SIG-M5 treated with dmso at 0.1 percent for 504 hours (cell line): ENCODE measurements around the gene ACTR5.

Source experiments
- DNase-seq: peaks from one replicate; lab custom pipeline; 2025; ENCODE audit not compliant: unreplicated experiment; lab: John Stamatoyannopoulos, UW

Gene ACTR5

DNA sequence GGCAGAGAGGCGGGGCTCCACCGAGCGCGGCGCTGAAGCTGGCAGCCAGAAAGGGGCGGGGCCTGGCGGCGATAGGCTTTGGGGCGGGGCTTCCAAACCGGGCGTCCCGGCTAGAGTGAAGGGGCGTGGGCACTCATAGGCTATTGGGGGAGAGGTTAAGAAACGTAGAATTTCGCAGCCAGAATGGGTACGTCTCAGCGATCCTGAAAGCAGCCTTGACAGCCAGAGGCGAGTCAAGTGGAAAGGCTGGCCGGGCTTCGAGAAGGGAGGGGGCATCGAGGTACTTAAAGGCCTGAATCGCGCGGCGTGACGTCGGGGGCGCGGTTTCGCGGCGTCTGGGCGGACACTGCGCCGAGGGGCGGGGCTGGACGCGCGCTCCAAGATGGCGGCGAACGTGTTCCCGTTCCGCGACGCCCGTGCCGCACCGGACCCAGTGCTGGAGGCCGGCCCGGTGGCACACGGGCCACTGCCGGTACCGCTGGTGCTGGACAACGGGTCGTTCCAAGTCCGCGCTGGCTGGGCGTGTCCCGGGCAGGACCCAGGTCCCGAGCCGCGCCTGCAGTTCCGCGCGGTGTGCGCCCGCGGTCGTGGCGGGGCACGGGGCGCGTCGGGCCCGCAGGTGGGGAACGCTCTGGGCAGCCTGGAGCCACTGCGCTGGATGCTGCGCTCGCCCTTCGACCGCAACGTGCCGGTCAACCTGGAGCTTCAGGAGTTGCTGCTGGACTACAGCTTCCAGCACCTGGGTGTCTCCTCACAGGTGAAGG lies at the start of gene ACTR5:
Gene ACTR5 (plus strand): TSS at position 364 of the 764 bp plus-strand sequence. CDS start 19 bp downstream, at position 383.
- DNase-seq = peak; percentile 91

DNA sequence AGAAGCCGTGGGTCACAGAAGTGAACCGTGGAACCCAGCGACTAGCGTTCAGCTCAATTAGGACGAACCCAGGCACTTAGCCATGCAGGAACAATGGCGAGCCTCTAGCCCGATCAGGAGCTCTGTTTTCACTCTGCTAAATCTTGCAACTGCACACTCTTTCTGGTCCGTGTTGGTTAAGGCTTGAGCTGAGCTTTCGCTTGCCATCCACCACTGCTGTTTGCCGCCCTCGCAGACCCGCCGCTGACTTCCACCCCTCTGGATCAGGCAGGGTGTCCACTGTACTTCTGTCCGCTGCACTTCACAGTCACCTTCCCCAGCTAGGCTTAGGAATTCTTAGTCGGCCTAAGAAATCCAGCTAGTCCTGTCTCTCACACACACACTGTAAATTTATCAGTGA lies 49.7 kb upstream of the ACTR5 start:
- DNase-seq = no peak

DNA sequence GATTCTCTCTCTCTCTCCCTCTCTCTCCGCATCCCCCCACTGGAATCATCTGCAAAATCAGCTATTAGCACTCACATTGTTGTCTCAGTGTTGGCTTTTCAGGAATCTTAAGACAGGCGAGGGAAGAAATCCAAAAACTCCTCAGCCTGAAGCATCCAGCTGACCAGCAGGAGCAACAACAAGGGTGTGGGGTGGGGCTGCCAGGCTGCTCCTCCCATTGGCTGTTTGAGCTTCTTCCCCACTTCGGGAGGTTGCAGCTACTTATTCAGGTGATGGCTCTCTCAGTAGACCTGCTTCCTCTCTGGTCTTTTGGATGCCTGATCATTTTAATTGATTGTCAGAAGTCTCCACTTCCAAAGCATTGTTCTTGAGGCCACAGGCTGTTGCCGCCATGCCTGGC lies 48.1 kb upstream of the ACTR5 start:
- no peak for DNase-seq

DNA sequence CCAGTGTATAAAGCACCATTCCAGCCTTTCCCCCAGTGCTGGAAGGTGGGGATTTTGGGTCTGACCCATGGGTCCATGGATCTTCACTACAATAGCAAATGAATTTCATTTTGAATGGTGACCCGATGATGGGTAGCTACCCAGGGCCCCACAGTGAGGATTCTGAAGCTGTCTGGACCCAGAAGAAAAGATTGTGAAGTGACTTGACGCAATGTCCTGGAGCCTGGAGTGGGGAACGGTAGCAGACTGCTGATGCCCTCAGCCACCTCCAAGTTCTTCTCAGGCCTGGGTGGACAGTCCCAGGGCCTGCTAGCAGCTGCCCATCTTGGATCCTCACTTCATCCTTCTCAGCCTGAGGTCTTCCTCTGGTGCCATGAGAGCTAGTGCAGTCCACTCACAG lies 47.3 kb upstream of the ACTR5 start:
- no peak for DNase-seq

DNA sequence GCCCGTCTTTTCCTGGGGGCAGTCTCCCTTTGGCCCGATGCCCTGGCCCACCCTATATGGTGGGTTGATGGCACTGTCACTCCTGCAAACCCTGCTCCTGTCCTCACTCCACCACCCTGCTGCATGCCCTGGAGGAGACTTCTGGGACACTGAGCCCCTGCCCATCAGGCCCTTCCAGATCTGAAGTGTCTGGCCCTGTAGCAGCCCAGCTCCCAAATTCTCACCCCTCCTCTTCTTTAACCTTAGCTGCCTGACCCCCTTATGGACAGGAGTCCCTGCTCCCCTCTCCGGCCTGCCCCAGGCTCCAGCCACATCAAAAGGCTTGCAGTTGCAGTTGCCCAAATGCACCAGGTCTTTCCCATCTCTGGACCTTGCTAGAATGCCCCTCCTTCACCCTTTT lies 44.7 kb upstream of the ACTR5 start:
- no peak for DNase-seq

DNA sequence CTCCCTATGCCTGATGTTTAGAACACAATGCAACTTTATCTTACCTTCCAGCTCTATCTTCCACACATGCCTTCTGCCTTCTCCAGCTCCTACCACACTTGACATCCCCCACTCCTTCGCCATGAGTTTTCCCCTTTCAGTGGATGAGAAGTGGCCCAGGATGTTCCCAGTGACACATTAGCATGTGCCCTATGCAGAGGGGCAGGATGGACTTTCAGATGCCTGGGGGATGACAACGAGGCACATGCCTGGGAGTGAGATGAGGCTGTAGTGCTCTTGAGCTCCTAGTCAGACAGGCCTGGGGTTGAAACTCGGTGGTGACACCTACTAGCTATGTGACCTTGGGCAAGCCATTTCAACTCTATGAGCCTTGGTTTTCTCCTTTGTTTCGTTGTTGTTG lies 44.1 kb upstream of the ACTR5 start:
- DNase-seq = no peak

DNA sequence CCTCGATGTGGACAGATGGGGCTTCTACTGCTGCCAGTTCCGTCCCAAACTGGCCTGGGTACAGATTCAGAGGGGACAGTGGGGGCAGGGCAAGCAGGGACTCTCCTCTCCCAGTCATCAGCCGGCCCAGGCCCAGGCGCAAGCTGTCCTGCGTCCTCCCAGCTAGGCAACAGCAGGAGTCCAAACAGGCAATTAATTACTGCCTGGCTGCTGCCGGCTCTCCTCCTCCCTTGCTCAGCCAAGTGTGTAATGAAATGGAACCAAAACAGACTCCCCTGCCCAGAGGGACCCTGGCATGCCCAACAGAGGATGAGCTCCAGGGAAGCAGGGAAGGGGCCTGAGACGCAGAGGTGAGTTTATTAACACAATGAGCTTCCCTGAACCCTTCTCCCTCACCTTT lies 41.8 kb upstream of the ACTR5 start:
- no peak for DNase-seq

DNA sequence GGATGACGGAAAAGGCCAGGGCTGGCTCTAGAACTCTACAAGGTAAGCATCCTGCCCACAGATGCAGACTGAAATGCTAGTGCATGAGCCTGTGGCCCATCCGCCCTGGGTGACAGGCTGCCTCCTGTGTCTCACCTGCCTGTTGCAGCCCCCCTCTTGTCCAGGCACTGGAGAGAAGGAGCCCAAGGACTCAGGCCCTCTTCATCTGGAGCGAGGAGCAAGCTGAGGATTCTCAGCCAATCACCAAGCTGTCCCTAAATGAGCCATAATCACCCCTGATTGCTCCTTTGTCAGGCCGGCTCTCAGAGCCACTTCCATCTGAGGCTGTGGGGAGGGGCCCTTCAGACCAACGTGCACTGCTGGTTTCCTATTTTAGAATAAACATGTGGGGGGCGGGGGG lies 34.0 kb upstream of the ACTR5 start:
- DNase-seq = no peak

DNA sequence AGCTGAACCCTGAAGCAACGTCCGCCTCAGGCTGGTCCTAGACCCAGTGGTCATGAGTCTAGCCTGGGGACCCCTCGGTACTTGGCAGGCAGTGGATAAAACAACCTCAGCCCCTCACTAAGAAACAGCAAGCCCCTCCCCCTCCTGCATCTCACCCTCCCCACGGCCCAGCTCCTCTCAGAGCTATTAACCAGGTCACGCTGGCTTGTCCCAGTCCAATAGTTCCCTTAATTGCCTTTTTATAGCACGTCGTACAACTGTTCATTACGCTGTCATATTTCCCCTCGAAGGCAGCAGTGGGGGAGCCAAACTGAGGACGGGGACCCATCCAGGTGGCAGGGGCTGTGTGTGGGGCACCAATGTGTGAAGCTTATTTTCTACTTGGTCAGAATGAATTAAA lies 32.6 kb upstream of the ACTR5 start:
- no peak for DNase-seq

DNA sequence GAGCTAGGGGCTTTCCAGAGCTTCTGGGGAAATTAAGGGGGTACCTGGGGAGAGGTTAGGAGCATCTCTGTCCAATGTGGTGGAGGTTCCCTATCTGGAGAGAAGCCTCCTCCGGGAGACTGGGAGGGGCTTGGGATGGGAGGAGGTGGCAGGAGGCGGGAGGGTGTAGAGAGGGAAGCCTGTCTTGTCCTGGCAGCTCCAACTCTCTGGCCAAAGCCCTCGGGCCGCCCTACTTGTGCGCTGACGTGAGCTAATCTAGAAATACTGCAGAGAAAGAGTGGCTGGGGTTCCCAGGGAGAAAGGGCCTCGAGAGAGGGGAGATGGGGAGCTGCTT lies 25.6 kb upstream of the ACTR5 start:
- DNase-seq = no peak

DNA sequence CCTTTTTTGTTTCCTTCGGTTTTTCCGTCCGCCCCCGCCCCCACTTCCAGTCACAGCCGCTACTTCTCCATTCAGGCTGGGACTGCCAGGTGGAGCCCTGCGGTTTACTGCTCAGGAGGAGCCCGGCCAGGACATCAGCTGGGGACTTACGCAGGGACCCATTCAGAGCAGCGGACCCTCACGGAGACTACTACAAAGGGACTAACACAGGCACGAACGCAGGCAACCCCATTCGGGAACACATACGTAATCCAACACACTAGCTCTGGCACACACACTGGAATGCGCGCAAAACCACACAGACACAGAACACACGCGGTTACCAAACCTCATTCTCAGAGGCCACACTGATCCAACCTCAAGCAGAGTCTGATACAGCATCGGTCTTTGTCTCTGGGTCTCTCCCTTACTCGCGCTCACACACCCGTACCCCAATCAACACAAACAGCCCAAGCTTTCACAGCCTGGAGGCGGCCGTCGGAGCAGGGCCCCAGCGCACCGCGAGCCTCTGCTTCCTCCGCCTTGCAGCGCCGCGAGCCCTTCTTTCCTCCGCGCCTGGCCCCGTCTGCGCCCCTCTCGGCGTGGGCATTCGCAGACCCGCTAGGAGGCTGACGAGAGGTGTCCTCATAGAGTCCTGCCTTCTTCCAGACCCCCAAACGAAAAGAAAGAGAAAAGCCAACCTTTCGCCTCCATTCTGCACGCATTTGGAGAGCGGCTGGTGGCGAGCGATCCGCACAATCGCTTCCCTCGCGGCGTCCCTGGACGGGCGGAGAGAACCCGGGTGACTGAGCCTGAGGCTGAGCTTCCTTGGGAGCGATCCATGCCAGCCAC lies 25.0 kb upstream of the ACTR5 start:
- peak; percentile 46 for DNase-seq

DNA sequence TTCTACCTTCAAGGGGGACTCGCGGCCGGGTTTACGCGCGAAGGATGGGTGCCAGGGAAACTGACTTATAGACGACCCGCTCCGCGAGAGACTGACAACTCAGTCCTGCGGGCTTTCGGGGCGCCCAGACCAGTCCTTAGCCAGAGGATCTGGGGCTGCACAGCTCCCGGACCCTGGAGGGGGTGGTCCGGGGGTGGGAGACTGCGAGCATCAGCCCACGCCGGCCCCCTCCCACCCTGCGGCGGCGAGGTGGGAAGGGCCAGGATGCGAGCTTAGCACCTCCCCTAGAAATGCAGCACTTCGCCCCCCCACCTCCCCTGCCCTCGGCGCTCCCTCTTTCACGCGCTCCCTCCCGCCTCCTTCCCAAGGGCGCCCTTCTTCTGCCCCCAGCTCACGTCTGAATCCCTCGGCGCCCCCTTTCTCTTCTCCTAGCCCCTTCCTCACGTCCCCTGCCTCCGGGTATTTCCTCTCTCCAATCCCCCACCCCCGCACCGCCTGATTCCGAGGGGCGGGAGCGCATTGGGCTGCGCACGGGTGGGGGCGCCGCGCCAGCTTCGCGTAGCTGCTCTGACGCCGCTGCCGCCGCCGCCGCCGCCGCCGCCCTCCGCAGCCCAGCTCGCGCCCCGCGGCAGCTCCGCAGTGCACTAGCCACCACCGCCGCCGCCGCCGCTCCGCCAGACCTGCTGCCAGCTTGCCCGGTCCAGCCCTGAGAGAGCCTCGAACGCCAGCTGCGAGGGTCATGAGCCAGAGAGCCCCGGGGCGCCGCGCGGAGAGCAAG lies 24.2 kb upstream of the ACTR5 start, which contains the start of gene SLC32A1:
Gene SLC32A1 (plus strand): TSS at position 639 of the 778 bp plus-strand sequence. CDS start 239 bp downstream, outside the sequence.
- DNase-seq = no peak

DNA sequence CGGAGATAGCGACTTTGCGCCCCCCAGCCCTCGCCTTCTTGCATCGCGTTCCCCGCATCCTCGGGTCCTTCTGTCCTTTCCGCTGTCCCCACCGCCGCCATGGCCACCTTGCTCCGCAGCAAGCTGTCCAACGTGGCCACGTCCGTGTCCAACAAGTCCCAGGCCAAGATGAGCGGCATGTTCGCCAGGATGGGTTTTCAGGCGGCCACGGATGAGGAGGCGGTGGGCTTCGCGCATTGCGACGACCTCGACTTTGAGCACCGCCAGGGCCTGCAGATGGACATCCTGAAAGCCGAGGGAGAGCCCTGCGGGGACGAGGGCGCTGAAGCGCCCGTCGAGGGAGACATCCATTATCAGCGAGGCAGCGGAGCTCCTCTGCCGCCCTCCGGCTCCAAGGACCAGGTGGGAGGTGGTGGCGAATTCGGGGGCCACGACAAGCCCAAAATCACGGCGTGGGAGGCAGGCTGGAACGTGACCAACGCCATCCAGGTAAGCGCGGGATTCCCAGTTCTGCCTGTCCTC lies 23.6 kb upstream of the ACTR5 start:
- DNase-seq = no peak

DNA sequence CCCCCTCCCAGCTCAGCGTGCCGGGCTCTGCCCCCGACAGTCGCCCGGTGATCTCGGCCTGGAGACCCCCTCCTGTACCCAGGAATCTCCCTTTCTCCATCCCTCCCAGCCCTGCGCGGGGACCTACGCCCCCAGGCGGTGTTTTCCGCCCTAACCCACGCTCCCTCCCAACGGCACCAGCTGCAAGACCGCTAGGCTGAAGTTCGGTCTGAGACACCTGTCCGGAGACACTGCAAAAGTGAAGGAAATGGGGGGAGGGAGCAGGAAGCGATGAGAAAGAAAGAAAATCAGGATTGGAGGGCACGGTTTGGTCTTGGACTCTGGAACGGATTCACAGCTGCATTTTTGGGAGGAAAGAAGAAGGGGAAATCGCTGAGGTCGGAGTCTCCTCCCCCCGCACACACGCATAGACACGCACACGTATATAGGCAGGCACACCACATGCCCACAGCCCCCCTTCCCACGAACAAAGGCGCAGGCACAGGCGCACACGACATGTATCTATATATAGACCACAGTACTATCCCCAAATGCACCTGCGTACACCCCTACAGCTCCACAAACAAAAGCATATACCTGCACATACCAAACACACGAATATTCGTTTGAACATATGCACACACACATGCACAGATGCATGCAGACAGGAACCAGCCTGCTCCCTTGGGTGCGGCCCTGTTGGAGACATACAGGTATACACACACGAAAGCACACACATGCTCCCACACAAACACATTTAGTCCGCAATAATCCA lies 22.9 kb upstream of the ACTR5 start:
- DNase-seq = no peak

DNA sequence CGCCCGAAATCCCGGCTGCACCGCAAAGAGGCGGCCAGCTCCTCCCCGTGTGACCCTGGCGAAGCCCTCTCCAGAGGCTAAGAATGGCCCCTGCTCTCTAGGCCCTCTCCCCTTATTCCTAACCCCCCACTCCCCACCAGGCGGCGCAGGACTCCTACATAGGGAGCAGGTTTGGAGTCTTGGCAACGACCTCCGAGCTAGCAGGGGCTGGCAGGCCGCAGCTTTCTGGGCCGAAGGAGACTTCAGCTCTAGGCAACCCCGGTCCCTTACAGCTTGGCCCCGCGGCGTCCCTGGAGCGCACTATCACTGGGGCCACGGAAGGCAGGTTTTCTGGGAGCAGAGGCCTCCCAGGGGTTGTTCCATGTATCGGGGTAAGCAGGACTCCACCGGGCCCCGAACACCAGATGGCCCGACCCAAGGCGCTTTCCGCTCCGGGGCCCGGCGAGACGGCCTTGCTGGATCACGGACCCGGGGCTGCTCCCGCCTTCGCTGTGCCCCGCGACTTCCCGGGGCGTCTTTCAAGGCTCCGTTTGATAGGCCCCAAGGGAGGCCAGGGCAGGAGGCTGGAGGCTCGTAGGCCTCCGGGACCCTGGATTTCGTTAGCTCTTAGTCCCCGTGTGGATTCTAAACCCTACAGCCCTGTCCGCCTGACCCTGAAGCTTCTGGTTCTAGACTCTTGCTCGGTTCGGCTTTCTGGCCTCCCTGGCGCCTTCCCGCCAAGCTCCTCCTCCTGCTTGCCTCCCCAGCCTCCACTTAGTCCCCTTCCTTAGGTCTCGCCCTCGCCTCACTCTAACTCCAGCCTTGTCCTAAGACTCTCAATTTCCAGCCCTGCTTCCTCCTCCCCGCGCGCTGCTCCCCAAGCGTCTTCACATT lies 22.1 kb upstream of the ACTR5 start:
- DNase-seq = peak; percentile 8

DNA sequence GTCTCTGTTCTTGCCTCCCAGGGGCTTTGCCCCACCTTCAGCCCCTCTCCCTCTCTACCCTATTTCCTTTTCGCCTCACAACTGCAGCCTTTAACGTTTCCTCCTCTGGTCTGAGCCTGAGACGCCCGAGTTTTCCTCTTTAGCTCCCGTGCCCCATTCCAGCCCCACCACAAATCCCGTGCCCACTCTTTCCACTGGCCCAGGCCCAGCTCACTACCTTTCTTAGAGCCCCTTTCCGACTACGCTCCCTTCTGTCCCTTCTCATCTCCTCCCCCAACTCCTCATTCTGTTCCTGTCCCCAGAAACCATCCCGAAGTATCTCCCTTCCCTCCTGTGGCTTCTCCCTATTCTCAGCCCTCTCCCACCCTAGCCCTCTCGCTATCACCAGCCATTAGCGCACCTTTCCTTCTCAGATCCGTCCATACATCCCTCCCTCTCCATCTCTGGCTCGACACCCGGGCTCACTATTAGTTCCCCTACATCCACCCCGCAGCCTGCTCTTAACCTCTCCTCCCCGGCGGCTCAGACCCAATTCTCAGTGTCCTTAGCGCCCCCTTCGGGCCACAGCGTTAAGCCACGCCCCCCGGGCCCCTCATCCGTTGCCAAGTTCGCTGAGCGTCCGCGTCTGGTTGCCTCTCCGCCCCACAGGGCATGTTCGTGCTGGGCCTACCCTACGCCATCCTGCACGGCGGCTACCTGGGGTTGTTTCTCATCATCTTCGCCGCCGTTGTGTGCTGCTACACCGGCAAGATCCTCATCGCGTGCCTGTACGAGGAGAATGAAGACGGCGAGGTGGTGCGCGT lies 21.3 kb upstream of the ACTR5 start:
- DNase-seq = no peak

DNA sequence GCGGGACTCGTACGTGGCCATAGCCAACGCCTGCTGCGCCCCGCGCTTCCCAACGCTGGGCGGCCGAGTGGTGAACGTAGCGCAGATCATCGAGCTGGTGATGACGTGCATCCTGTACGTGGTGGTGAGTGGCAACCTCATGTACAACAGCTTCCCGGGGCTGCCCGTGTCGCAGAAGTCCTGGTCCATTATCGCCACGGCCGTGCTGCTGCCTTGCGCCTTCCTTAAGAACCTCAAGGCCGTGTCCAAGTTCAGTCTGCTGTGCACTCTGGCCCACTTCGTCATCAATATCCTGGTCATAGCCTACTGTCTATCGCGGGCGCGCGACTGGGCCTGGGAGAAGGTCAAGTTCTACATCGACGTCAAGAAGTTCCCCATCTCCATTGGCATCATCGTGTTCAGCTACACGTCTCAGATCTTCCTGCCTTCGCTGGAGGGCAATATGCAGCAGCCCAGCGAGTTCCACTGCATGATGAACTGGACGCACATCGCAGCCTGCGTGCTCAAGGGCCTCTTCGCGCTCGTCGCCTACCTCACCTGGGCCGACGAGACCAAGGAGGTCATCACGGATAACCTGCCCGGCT lies 20.6 kb upstream of the ACTR5 start:
- no peak for DNase-seq

DNA sequence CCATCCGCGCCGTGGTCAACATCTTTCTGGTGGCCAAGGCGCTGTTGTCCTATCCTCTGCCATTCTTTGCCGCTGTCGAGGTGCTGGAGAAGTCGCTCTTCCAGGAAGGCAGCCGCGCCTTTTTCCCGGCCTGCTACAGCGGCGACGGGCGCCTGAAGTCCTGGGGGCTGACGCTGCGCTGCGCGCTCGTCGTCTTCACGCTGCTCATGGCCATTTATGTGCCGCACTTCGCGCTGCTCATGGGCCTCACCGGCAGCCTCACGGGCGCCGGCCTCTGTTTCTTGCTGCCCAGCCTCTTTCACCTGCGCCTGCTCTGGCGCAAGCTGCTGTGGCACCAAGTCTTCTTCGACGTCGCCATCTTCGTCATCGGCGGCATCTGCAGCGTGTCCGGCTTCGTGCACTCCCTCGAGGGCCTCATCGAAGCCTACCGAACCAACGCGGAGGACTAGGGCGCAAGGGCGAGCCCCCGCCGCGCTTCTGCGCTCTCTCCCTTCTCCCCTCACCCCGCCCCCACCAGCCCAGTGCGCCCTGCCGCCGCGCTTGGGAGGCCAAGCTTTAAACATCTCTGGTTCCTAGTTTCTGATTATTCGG lies 20.0 kb upstream of the ACTR5 start:
- DNase-seq = no peak
